HG03378 (cell line): ENCODE results near the gene IL17RD.

ENCODE experiments used
- ATAC-seq: cut with Tn5 transposase; IDR thresholded peaks from one replicate; pipeline ENCODE4 v1.9.1; 2021; ENCODE audit warnings: mild to moderate bottlenecking, moderate library complexity; ENCODE audit not compliant: unreplicated experiment

IL17RD gene

GRCh38 chr3:57069503-57069902 lies 95.7 kb downstream of the IL17RD start:
- ATAC-seq: no peak

- ATAC-seq: peak; percentile 100
These were observed 96.6 kb downstream of the IL17RD start for GRCh38 chr3:57068437-57069089.

GRCh38 chr3:57066471-57066870 lies 98.7 kb downstream of the IL17RD start:
- no peak for ATAC-seq

GRCh38 chr3:57065588-57065987 lies 99.6 kb downstream of the IL17RD start:
- no peak for ATAC-seq

- no peak for ATAC-seq
These were observed 100.6 kb downstream of the IL17RD start for GRCh38 chr3:57064572-57064971.

DNA sequence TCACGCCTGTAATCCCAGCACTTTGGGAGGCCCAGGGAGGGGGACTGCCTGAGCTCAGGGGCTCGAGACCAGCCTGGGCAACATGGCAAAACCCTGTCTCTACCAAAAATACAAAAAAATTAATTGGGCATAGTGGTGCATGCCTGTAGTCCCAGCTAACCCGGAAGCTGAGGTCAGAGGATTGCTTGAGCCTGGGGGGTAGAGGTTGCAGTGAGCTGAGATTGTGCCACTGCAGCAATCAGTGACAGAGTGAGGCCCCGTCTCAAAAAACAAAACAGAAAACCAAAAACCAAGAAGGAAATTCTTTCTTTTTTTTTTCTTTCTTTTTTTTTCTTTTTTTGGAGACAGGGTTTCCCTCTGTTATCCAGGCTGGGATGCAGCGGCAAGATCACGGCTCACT lies 101.2 kb downstream of the IL17RD start:
- ATAC-seq: no peak

DNA sequence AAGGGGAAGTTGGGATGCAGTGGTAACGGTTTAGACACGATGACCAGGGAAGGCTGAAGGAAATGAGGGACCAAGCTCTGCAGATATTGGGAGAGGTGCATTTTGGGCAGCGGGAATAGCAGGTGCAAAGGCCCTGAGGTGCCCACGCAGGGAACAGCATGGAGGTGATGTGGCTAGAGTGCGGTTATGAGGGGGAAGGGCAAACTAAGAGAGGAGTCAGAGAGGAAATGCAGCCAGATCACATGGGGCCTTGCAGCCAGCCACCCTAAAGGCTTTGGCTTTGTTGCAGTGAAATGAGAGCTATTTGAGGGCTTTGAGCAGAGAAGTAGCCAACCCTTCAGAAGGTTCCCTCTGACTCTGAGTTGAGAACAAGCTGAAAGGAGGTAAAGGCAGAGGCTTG lies 102.1 kb downstream of the IL17RD start:
- ATAC-seq: no peak

DNA sequence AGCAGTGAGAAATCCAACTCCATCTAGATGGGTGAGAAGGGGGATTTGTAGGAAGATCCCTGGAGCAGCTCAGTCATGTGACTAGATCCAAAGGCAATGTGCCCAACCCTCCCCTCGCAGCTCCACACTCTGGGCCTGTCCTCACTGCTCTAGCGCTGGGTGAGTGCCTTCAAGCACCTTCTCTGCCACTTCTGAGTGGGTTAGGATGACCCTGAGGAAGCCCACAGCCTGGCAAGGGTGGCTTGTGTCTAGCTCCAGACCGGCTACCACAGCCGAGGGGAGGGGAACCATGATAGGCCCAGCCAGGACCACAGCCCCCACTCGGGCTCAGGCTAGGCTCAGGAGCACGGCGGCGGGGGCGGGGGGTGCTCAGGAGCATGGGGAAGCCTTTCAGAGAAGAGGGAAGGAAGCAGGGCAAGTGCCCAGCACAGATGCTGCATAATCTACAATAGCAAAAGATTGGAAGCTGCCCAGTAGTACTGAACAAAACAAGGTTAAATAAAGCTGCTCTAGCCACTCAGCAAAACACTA lies 103.0 kb downstream of the IL17RD start:
- no peak for ATAC-seq

DNA sequence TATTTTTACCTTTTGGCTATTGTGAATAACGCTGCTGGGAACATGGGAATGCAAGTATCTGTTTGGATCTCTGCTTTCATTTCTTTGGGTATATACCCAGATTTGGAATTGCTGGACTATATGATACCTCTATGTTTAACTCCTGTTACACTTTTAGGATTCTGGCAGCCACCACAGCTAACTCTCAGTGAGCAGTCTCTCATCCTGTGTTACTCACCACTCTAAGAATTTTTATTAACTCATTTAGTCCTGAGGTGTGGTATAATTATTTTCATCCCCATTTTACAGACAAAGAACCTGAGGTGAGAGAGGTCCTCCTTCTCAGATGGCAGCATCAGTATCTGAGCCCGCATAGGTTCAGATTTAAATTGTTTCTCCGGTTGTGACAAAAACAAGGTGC lies 103.6 kb downstream of the IL17RD start:
- no peak for ATAC-seq

- ATAC-seq: no peak
These were observed 104.9 kb downstream of the IL17RD start, which contains the start of gene SPATA12 for GRCh38 chr3:57060089-57060821. TSS of gene SPATA12 (plus strand) at chr3:57060664. CDS start at chr3:57073695, 13,031 bp downstream.

- ATAC-seq: no peak
These were observed 105.7 kb downstream of the IL17RD start for GRCh38 chr3:57059411-57059810.

DNA sequence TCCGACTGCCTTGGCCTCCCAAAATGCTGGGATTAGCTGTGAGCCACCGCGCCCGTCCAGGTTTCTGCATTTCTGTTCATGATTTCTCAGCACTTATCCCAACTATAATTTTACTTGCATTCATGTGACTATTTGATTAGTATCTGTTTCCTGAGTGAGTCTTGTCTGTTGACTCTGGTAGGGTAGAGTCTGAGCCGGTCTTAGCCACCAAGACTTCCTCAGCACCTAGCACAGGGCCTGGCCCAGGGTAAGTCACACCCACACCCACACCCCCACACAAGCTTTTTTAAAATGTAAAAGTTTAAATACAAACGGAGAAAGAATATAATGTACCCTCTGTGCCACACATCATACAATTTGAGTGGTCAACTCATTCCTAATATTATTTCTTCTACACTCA lies 107.8 kb downstream of the IL17RD start:
- no peak for ATAC-seq

GRCh38 chr3:57053122-57053521 lies 112.0 kb downstream of the IL17RD start:
- no peak for ATAC-seq

DNA sequence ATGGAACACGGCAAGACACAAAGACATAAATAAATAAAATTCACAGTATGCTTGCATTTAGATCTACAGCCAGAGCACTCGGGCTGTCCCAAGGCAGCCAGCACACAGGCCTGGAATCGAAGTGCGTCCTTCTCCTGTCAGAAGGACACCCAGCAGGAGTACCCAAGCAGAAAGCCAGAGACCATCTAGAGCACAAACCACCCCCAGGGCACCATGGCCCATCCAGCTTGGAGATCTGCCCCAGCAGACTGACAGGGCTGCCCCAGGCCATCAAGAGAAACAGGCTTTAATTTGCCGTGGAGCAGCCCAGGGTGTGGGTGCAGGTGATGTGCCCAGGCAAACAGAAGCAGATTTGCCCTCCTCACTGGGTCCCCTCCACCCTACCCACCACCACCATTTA lies 112.5 kb downstream of the IL17RD start:
- ATAC-seq: no peak

DNA sequence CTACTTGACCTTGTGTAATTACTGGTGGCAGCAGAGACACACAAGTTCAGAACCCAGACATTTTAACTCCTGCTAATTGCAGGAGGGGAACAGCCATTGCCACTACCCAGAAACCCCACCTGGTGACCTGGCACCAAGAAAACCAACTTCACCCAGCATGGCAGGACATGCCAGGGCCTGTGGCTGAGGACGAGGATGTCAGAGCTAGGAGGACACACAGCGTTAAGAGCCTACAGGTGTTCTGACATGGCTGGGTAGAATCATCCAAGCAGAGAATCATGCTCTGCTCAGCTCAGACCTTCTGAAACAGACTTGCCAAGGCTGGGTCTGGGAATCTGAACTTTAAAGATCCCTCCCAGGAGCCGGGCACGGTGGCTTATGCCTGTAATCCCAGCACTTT lies 116.4 kb downstream of the IL17RD start:
- ATAC-seq: no peak

DNA sequence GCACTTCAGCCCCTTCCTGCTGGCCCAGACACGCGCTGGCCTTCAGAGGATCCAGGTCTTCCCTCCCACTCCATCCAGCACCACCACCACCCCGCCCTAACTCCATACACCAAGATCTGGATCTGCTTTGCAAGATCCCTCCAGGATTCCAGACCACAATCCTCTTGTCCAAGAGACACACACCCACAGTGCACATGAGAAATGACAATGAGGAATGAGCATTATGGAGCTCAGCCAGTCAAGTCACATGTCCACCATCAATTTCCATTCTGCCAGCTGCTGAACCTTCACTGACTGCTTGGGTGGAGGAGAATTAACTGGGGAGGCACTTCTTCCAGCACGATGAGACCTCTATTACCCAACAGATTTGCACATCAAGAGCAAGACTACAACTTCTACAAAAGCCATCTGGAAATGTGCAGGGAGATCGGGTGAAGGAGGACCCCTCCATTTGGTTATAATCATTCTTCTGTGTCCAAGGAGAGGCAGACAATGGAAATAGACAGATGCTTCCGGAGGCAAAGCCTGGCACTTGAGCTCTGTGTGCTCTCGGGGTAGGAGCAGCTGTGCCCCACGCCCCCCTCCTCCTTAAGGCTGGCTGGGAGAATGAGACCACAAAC lies 117.0 kb downstream of the IL17RD start:
- ATAC-seq: no peak

DNA sequence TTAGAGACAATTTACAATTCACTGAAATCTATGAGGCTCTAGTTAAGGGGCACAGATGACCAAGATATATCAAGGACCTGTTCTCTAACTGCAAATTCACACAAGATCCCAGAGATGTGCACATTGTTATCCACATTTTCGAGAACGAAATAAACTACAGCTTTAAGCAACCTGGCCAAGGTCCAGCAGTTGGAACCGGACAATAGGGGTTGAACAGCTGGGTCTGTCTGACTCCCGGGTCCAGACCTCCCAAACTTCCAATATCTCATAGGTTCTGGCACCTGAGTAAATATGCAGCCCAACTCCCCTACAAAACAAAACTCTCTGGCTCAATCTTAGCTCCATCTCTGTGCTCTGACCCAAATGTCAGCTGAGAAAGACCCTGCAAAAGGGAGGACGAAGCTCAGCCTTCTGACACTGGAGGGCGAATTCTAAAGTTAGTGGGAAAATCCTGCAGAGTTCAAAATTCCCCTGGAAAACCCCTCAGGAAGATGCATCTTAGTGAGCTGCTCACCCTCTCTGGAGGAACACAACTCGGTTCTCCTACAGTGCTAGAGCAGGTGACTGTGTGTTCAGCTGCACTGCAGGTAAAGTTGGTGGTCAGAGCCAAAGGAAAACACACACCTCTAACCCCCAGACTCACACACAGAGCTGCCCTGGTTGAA lies 118.9 kb downstream of the IL17RD start:
- ATAC-seq: no peak

DNA sequence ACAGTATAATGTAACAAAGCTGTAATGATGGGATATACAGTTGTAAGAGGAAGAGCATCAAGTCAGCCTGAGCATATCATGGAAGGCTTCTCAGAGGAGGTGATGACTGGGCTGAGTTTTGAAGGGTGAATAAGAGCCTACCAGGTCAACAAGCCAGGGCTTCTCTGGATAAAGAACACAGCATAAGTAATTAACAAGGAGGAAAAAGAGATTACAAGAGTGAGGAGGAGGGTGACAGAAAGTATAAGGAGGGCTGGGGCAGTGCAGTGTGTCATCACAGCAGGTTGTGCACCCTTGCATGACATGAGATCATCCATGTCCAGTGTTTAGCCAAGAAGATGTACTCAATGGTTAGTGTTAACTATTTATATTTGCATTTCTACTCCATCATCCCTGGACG lies 121.6 kb downstream of the IL17RD start:
- no peak for ATAC-seq

DNA sequence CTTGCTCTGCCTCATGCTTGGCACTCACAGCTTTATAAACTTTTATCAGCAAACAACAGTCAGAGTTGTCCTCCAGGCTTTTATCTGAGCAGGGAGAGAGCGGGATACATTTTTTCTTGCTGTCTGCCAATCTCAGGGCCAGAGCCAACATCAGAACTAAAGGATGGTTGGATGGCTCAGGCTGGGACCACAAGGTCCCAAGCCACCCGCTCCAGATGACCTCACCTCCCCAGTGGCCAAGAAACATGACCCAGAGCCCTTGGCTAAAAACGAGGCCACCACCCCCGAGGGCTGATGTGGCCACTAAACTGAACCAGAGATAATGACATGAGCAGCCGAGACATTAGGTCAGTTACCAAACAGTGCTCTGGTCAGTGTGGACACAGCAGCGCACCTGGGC lies 123.5 kb downstream of the IL17RD start:
- ATAC-seq: no peak
